IPS-18a (cell line): ENCODE results near the gene DLEC1.
A peak's percentile ranks its signal among the peaks of the same experiment; 100 is the strongest.
"Not testable (repeated sequence)": the region's sequence is repeated elsewhere in the genome, so short reads cannot be mapped to it uniquely, and the experiment has no call there.

Experiments used
- H3K27ac ChIP-seq: one replicate; pipeline ENCODE4 v1.5.1; 2013; ENCODE audit warnings: low read length
- H3K27me3 ChIP-seq: one replicate; pipeline ENCODE4 v1.6.1; 2013; ENCODE audit warnings: mild to moderate bottlenecking, low read length; ENCODE audit not compliant: control insufficient read depth, insufficient read depth
- H3K36me3 ChIP-seq: one replicate; pipeline ENCODE4 v1.6.1; 2013; ENCODE audit warnings: low read depth, low read length; ENCODE audit not compliant: control insufficient read depth
- H3K4me1 ChIP-seq: one replicate; pipeline ENCODE4 v1.6.1; 2013; ENCODE audit warnings: low read depth, low read length; ENCODE audit not compliant: control insufficient read depth
- H3K4me3 ChIP-seq: one replicate; pipeline ENCODE4 v1.5.1; 2013; ENCODE audit warnings: low read length
- H3K9ac ChIP-seq: one replicate; pipeline ENCODE4 v1.6.1; 2013; ENCODE audit warnings: mild to moderate bottlenecking, low read length, moderate library complexity
- H3K9me3 ChIP-seq: one replicate; pipeline ENCODE4 v1.6.1; 2013; ENCODE audit warnings: low read depth, low read length; ENCODE audit not compliant: control insufficient read depth

The DLEC1 gene

DNA sequence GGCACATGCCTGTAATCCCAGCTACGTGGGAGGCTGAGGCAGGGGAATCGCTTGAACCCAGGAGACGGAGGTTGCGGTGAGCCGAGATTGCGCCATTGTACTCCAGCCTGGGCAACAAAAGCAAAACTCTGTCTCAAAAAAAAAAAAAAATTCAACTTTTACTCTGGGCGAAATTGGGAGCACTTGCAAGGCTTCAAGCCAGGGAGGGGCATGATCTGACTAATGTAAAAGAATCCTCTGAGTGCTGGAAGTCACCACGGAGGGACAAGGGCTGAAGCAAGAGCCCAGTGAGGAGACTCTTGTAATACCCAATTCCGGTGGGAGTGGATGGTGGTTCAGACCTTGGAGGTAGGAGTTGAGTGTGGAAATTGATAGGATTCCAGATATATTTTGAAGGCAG lies 4.7 kb upstream of the DLEC1 start:
- not testable (repeated sequence) for H3K4me3 ChIP-seq, H3K4me1 ChIP-seq, H3K9ac ChIP-seq, H3K27ac ChIP-seq, H3K9me3 ChIP-seq, H3K36me3 ChIP-seq
- H3K27me3 ChIP-seq: peaks cover 39% of the 10 kb centered on the region

DNA sequence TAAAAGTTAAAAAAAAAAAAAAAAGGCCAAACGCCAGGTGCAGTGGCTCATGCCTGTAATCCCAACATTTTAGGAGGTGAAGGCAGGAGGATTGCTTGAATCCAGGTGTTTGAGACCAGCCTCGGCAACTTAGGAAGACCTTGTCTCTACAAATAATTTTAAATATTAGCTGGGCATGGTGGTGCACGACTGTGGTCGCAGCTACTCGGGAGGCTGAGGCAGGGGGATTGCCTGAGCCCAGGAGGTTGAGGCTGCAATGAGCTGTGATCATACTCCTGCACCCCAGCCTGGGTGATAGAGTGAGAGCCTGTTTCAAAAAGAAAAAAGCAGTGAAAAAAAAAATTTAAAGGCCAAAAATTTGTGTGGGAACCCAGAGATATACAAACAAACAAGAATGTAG lies 2.7 kb upstream of the DLEC1 start:
- Histone ChIP-seq H3K4me1 (peaks cover 4% of the 10 kb centered on the region), H3K4me3 (no peak overlapping the region), H3K9me3 (no peaks in the 10 kb centered on the region), H3K9ac (no peak overlapping the region), H3K36me3 (no peaks in the 10 kb centered on the region), H3K27me3 (peaks cover 39% of the 10 kb centered on the region), H3K27ac (no peak overlapping the region)

DNA sequence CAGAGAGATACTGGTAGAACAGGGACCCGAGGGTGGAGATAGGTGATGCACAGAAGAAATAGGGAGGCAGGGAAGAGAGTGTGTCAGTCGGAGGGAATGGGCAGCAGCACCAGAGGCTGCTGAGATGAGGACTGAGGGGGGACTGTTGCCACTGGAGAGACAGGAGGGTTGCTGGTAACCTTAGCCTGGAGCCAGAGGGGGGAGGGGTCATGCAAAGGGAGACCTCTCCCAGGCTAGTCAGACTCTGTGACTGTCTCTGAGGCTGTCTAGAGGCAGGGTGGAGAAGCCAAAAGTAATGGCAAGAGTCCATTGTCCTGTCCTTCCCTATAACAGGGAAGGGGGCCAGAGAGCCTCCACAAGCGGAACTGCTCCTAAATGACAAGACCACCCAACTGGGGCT lies 2.1 kb upstream of the DLEC1 start:
- Histone ChIP-seq H3K9ac (no peak overlapping the region), H3K4me1 (peaks cover 4% of the 10 kb centered on the region), H3K27ac (no peak overlapping the region), H3K9me3 (no peaks in the 10 kb centered on the region), H3K36me3 (no peaks in the 10 kb centered on the region), H3K27me3 (peaks cover 33% of the 10 kb centered on the region), H3K4me3 (no peak overlapping the region)

DNA sequence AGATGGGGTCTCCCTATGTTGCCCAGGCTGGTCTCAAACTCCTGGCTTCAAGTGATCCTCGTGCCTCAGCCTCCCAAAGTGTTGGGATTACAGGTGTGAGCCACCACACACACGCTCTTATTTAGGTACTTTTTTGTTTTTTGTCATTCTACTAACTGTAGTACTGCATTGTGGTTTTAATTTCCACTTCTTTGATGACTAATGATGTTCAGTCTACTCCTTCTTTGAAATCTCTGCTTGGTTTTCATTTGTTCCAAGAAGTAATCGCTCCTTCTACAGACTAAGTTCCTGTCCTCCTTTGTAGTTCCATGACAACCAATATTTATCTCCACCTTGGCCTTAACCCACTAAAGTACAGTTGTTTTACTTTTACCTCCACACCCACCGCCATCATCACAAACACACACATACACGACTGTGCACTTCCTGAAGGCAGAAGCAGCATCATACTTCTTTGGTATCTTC lies 529 bp upstream of the DLEC1 start:
- no peak overlapping the region for H3K9ac ChIP-seq
- H3K4me3 ChIP-seq: peak overlapping the region; percentile 66

DNA sequence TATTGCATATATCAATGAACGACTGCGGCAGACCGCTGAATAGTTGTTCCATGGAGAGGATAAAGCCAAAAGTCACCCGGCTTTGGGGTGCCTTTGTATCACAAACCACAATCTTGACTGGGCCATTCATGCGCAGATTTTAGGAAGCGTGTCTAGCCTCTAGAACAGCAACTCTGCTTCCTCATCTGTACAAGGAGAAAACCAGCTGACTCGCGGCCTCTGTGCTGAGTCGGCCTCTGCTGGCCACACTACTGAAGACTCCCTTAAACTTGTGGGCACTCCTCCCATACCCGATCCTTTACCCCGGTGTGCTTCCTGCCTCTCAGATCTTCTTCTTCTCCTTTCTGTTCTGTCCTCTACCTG lies 872 bp downstream of the DLEC1 start:
- Histone ChIP-seq H3K4me3 (peak overlapping the region; percentile 66), H3K36me3 (no peaks in the 10 kb centered on the region), H3K9me3 (no peaks in the 10 kb centered on the region), H3K9ac (no peak overlapping the region), H3K27me3 (peaks cover 32% of the 10 kb centered on the region), H3K27ac (no peak overlapping the region), H3K4me1 (peaks cover 4% of the 10 kb centered on the region)

More for the DNA sequence above, 529 bp upstream of the DLEC1 start:
- Histone ChIP-seq H3K27ac (no peak overlapping the region), H3K27me3 (peaks cover 27% of the 10 kb centered on the region), H3K9me3 (no peaks in the 10 kb centered on the region), H3K36me3 (no peaks in the 10 kb centered on the region), H3K4me1 (peaks cover 4% of the 10 kb centered on the region)

DNA sequence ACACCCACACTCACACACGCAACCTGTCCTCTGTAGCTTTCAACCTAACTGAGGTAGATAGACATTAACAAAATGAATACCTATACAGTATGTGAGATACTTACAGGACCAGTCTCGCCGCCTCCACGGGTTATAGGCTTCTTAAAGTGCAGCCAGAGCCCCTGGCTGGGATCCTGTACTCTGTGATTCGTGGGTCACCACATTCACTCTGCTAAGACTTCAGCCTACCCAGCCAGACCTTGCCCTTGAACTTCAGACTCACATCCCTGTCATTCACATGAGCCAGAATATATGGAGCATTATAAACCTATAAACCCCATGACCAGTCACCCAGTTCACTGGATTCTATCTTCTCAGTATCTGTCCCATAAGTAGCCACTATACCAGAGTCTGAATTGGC lies 1.4 kb downstream of the DLEC1 start:
- Histone ChIP-seq H3K27me3 (peaks cover 37% of the 10 kb centered on the region), H3K27ac (no peak overlapping the region), H3K9me3 (no peaks in the 10 kb centered on the region), H3K4me1 (peaks cover 4% of the 10 kb centered on the region), H3K4me3 (no peak overlapping the region), H3K9ac (no peak overlapping the region), H3K36me3 (no peaks in the 10 kb centered on the region)

DNA sequence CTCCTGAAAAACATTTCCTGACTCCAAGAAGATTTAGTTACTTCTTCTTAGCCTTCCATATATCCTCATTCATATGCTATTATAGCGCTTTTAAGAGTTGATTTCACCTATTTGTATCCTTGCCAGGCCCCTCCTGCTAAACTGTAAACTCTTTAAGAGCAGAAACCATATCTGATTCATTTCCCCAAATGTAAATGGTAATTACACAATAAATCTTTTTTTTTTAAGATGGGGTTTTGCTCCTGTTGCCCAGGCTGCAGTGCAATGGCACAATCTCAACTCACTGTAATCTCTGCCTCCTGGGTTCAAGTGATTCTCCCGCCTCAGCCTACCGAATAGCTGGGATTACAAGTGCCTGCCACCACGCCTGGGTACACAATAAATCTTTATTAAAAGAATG lies 4.5 kb downstream of the DLEC1 start:
- Histone ChIP-seq H3K27me3 (peaks cover 49% of the 10 kb centered on the region), H3K27ac (no peak overlapping the region), H3K36me3 (no peaks in the 10 kb centered on the region), H3K4me3 (no peak overlapping the region), H3K9ac (no peak overlapping the region), H3K9me3 (no peaks in the 10 kb centered on the region), H3K4me1 (peaks cover 4% of the 10 kb centered on the region)

DNA sequence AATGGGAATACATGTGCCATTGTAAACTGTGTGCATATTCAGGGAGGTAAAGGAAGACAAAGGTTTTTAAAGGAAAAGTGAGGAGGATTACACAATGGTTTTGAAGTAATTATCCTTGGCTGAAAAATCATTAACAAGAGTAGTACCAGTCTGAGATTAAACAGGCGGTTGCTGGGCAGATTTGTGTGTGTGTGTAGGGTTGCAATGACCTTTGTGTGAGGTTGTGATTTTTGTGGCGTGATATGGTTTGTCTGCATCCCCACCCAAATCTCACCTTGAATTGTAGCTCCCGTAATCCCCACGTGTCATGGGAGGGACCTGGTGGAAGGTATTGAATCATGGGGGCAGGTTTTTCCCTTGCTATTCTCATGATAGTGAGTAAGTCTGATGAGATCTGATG lies 7.0 kb downstream of the DLEC1 start:
- no peaks in the 10 kb centered on the region for H3K4me1 ChIP-seq
- H3K9me3 ChIP-seq: no peaks in the 10 kb centered on the region
- no peak overlapping the region for H3K9ac ChIP-seq
- no peak overlapping the region for H3K27ac ChIP-seq
- H3K27me3 ChIP-seq: peaks cover 25% of the 10 kb centered on the region
- no peak overlapping the region for H3K4me3 ChIP-seq
- H3K36me3 ChIP-seq: no peaks in the 10 kb centered on the region

DNA sequence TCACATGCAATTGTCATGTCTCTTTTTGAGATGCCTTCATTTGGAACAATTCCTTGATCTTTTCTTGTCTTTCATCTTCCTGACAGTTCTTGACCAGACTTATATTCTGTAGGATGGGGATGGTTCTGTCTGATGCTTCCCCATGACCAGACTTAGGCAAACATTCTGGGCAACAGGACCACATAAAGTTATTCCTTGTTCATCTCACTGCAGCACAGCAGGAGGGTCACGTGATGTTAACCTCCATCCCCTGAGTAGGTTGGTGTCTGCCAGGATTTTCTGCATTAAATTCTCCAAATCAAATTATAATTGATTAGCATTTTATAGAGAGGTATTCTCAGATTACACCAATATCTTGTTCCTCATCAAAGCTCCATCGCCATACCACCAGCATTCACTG lies 7.8 kb downstream of the DLEC1 start:
- peaks cover 25% of the 10 kb centered on the region for H3K27me3 ChIP-seq
- no peak overlapping the region for H3K9ac ChIP-seq
- H3K4me1 ChIP-seq: no peaks in the 10 kb centered on the region
- no peak overlapping the region for H3K4me3 ChIP-seq
- H3K9me3 ChIP-seq: no peaks in the 10 kb centered on the region
- H3K36me3 ChIP-seq: no peaks in the 10 kb centered on the region
- no peak overlapping the region for H3K27ac ChIP-seq

DNA sequence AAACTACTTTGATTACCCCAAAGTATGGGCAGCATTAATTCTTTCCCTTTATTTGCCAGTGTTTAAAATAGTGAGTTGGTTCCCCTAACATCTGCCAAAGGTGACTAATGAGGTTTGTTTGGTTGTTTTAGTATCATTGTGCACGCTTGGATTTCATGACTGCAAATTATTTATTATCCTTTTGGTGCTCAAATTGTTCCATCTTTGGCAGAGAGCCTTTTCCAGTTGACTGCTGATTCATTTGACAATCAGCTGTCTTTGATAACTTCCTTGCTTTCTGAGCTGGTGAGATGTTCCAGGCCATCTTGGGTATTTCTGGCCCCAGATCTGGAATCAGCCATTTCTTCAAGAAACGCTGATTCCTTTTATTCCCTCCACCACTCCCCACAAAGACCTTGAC lies 8.9 kb downstream of the DLEC1 start:
- Histone ChIP-seq H3K4me1 (no peaks in the 10 kb centered on the region), H3K9ac (no peak overlapping the region), H3K27ac (no peak overlapping the region), H3K9me3 (no peaks in the 10 kb centered on the region), H3K36me3 (no peaks in the 10 kb centered on the region), H3K4me3 (no peak overlapping the region), H3K27me3 (peaks cover 25% of the 10 kb centered on the region)

DNA sequence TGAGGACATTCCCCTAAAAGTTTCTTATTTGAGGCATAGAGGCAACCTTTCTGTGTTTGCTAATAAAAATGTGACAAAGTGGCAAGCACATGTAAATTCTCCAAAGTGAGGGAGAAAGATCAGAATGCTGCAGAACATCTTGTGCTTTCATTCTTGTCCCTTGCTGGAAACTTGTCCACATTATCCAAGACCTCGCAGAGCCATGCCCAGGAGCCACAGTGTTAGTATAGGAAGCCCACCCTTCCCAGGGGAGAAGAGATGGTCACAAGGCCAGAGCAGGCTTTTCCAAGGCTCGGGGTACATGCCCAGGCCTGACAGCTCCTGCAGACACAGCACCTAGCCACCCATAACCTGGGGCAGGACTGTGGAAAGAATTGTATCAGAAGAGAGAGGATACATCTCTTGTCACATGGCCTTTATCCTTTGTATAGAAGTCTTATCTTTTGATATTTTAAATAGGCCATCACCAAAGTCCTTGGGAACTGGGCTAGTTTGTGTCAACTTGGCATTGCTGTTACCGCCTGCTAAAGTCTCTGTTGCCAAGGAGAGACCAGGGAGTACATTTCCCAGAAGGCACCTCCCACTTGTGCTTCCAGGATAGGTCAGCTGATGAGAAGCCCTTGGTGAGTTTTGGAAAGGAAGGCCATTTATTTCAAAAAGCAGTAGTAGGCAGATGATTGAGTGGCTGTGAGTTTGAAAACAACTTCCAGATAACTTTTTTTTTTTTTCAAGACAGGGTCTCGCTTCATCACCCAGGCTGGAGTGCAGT lies 10.5 kb downstream of the DLEC1 start:
- no peak overlapping the region for H3K4me3 ChIP-seq
- no peaks in the 10 kb centered on the region for H3K4me1 ChIP-seq
- H3K27me3 ChIP-seq: peaks cover 26% of the 10 kb centered on the region
- no peak overlapping the region for H3K27ac ChIP-seq
- no peaks in the 10 kb centered on the region for H3K9me3 ChIP-seq
- no peak overlapping the region for H3K9ac ChIP-seq
- no peaks in the 10 kb centered on the region for H3K36me3 ChIP-seq

DNA sequence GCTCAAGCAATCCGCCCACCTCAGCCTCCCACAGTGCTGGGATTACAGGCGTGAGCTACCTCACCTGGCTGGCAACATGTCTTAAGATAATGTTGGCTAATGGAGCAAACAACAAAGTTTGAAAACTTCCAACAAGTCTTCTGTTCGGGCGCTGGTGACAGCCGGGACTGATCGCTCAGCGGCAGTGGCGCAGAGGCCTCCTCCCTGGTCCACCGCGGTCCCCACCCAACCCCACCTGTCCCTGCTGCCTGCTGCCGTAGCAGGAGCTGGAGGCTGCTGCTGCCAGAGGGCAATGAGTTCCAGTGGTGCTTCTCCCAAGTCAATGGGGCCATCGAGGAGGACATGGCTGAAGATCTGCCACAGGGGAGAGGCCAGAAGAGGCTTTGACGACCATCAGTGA lies 12.1 kb downstream of the DLEC1 start:
- Histone ChIP-seq H3K9me3 (no peaks in the 10 kb centered on the region), H3K9ac (no peak overlapping the region), H3K27ac (no peak overlapping the region), H3K36me3 (no peaks in the 10 kb centered on the region), H3K4me3 (no peak overlapping the region), H3K27me3 (peaks cover 18% of the 10 kb centered on the region), H3K4me1 (no peaks in the 10 kb centered on the region)
